ENCODE data around the gene OR51S1. TPM values are rescaled to one million over a fixed set of nuclear protein-coding genes. Genes with fewer than 3 reads are reported as not detected.

Gene OR51S1
- total and polyA plus RNA-seq, 2 of the 13 experiments (the other 11 are each of a cell fraction or from before 2014, with no cell fraction given), result not detected

GRCh38 chr11:4830909-4831308 lies 18.1 kb downstream of the OR51S1 start:
- Histone ChIP-seq H4K20me1 (ENCODE audit: insufficient read depth, low read length) (no peaks in the 10 kb centered on the region), H3K36me3 (replicated peaks in 1 of 2; ENCODE audit: control insufficient read depth in 1 of 2, insufficient read depth in 2 of 2, low read length in 2 of 2) (no peaks in the 10 kb centered on the region), H3K27me3 (ENCODE audit: control insufficient read depth in 1 of 2, insufficient read depth in 2 of 2, low read length in 2 of 2) (no peaks in the 10 kb centered on the region; a peak in 1 of 5 replicates), H2AFZ (ENCODE audit: low read length) (no peak overlapping the region), H3K4me2 (ENCODE audit: low read depth, low read length) (no peak overlapping the region), H3K4me3 (replicated peaks in 1 of 3; ENCODE audit: insufficient read depth in 1 of 3, low read depth in 2 of 3, low read length in 3 of 3) (no peak overlapping the region), H3K9ac (ENCODE audit: insufficient read depth, low read depth, low read length) (no peak overlapping the region), H3K79me2 (ENCODE audit: insufficient read depth, low read length) (no peaks in the 10 kb centered on the region), H3K27ac (ENCODE audit: extremely low read length, insufficient read depth, low read length) (no peak overlapping the region), H3K9me3 (ENCODE audit: low read length) (no peaks in the 10 kb centered on the region), H3K4me1 (ENCODE audit: insufficient read depth, low read length) (no peaks in the 10 kb centered on the region)
- intact Hi-C loops (cut with micrococcal nuclease; ENCODE audit: unreplicated experiment) (no loop called here), in situ Hi-C loops (cut with HindIII; ENCODE audit: extremely low pct_ligation_motif_present, low pct_unique_long_range_greater_than_20kb) (loop anchor here (25.0 kb wide), 1 partner anchor 94 kb away; no protein-coding TSS in a partner anchor)
- CTCF ChIA-PET (ENCODE audit: low intra/inter-chr PET ratio, low total read pairs), result no interaction called here
- no peak for DNase-seq (ENCODE audit: low spot score)
- BruUV-seq (replicated peaks), result no TSS peak
- WGBS (ENCODE audit: low lambda C conversion rate), result 6% methylated on average over 2 of the region's 2 CpGs
- POLR2A ChIA-PET, result no interaction called here
- FAIRE-seq, result no peak
- no peak for ATAC-seq
- TF ChIP-seq THAP9 (CRISPR knock-in tag; IDR thresholded peaks at IDR 0.05; ENCODE audit: borderline replicate concordance) (no peak), E2F1 (CRISPR knock-in tag; IDR thresholded peaks at IDR 0.05) (no peak), MZF1 (CRISPR knock-in tag; IDR thresholded peaks at IDR 0.05; ENCODE audit: borderline replicate concordance) (no peak), NFE2L2 (IDR thresholded peaks at IDR 0.05; ENCODE audit: low read length) (no peak), ZUFSP (CRISPR knock-in tag; IDR thresholded peaks at IDR 0.05; ENCODE audit: borderline replicate concordance) (no peak), ARNT2 (CRISPR knock-in tag; IDR thresholded peaks at IDR 0.05; ENCODE audit: low read depth) (no peak), PRMT3 (CRISPR knock-in tag; IDR thresholded peaks at IDR 0.05; ENCODE audit: borderline replicate concordance, low read depth) (no peak), IRF9 (CRISPR knock-in tag; IDR thresholded peaks at IDR 0.05; ENCODE audit: borderline replicate concordance) (no peak), ZNF550 (CRISPR knock-in tag; IDR thresholded peaks at IDR 0.05; ENCODE audit: borderline replicate concordance) (no peak), ZSCAN31 (CRISPR knock-in tag; IDR thresholded peaks at IDR 0.05; ENCODE audit: low read depth) (no peak)
